Stimulated activated CD8-positive, alpha-beta memory T cell treated with anti-CD3 and anti-CD28 coated beads, Interleukin-12 subunit alpha, Interleukin-12 subunit beta, amount 100 ng/mL, for 24 hours (primary cell): ENCODE data around the gene CELSR3.

ENCODE experiments used
- DNase-seq: peaks from one replicate; pipeline ENCODE4 v3.0.0-alpha.2; 2020; ENCODE audit errors: extremely low read depth

The CELSR3 gene

DNA sequence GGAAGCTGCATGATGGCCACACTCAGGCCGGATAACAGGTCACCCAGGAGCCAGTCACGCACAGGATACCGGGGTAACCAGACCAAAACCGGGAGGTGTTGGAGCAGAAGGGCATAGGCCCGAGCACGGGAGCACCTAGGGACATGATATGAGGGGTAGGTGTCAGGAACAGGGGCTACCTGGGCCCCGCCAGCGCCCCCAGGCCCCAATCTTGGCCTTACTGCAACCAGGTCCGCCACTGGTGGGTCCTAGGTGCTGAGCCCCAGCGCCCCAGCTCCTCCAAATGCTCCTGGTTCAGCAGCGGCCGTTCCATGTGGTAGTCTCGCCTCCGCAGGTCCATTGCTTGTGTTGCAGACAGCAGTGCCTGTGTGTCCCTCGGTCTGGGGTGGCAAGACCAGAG lies 29.4 kb downstream of the CELSR3 start:
- DNase-seq = no peak

DNA sequence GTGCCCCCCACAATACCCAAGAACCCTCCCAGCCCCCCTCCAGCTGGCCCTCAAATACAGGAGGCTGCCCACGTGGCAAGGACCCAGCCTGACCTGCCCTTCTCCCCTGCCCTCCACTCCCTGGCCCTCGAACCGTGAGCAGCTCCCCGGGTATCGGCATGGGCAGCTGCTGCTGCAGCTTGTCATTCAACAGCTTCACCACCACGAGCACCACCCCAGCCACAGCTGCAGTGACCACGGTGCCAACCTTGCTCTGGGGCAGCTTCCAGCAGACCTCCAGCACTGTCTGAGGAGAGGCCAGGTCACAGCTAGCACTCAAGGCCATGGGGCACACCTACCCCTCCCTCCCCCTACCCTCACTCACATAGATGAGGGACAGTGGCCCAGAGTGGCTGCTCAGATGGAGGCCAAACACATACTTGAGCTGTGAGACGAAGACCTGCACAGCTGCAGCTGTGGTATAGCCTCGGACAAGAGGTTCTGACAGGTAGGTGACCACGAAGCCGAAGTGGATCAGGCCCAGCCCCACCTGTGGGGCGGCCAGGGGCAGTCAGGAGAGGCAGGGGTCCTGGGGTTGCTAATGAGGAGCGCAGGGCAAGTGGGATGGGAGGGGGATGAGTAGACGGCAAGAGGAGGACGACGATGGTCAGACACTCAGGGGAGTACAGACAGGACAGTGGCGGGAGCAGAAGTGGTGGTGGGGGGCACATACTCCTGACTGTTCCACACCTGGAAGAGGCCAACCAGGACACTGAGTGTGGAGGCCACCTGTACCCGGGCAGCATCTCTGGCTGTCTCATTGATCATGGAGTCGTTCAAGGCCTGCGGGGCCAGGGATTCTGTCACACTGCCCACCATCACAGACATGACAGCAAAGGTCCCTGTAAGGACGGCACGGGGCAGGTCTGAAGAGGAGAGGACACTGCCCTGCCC lies 30.9 kb downstream of the CELSR3 start:
- no peak for DNase-seq

DNA sequence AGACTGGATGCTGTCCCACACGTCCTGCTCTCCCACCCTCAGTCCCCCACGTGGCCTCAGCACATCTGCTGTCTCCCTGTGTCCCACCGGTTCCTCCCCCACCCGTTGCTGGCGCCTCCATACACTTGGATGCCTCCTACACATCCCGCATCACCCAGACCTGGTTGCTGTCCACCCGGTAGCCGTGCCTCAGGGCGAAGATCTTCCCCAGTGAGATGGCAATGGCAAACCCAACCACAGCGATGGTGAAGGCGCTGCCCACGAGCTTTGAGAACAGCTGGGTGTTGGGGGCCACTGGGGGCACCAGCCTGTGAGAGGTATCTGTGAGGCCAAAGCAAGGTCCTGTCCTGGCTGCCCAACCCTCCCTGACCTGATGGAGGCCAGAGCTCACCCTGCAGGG lies 31.9 kb downstream of the CELSR3 start:
- DNase-seq = no peak

DNA sequence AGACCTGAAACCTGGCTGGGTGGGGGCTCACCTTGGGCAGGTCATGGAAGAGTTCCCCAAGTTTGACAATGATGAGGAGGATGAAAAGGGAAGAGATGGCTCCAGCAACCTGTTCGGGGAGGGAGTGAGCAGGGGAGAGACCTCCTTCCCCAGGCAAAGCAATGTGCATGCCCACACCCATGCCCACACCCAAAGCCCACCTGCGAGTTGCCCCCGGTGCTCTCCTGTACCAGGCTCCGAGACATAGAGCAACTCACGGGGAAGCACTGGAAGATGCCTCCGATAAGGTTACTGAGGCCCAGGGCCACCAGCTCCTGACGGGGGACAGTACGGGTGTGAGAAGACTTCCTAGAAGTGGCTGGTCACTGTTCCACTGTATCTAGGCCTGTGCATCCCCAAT lies 32.3 kb downstream of the CELSR3 start:
- DNase-seq = no peak

DNA sequence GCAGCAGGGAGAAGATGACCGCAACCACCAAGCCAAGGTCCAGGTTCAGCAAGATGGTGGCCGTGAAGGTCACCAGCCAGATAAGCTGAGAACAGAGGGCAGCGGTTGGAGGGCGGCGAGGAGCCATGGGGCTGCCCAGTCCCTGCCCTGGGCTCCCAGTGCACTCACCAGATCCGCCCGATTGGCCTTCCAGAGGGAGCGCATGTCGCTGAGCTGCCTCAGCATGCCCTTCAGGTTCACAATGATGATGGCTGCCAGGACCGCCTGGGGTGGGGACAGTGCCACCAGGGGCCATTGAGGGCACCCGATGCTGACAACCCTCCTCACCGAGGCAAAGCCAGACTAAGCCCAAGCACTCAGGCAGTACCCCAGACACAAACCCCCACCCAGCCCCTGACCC lies 32.8 kb downstream of the CELSR3 start:
- no peak for DNase-seq

DNA sequence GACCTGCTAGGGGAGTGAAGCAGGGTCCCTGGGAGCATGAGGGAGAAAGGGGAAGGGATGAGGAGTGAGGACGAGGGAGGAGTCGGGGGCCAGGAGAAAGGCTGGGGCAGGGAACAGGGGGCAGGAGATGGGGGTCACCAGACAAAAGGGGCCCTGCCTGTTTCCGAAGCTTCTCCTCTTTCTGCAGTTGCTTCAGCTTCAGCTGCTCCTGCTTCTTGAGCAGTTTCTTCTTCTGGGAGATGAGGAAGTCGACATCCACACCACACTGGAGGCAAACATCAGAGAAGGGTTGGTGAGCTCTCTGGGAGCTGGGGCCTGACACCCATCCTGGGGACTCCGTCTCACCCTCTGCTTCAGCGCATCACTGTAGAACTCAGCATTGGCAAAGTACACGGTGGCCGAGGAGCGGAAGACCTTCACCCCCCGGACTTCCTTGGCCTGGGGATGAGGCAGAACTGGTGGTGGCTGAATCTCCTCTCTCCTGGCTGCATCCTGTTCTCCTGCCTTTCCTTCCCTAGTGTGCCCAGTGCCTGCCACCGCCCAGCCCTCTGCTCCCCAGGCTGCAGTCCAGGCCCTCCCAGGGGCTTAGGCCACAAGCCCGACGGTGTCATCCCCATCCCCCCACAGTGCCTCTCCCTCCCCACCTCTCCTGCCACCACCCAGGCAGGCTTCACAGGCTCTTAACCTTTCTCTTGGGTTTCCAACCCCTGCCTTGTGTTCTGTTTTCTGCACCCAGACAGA lies 34.2 kb downstream of the CELSR3 start:
- DNase-seq = no peak

DNA sequence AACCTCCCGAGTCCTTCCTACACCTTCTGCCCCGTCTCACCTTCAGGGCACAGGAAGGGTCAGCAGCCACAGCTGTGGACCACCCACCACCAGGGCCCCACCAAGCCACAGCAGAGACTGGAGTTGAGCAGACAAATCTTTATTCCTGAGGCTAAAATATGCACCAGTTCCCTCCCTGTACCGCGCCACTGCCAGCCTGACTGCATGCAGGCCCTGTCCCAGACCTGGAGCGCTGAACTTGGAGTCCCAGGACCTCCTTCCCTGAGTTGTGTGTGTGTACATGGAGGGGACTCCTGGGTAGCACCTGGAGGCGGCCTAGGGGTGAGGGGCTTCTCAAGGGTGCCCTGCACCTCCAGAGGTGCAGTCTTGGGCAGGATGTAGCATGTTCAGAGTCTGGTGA lies 37.1 kb downstream of the CELSR3 start:
- DNase-seq = no peak

DNA sequence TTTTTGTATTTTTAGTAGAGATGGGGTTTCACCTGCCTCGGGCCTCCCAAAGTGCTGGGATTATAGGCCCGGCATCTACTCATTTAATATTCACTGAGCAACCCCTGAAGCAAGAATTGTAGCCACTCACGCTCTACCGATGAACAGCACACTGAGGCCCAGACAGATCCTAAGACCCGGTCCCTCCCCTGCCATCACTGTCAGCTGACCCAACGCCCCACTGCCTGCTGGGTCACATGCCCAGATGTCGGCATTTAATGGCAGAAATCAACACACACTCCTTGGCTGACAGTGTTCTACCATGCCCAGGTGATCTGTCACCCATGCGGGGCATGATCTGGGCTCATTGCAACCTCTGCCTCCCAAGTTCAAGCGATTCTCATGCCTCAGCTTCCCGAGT lies 37.9 kb downstream of the CELSR3 start:
- no peak for DNase-seq

DNA sequence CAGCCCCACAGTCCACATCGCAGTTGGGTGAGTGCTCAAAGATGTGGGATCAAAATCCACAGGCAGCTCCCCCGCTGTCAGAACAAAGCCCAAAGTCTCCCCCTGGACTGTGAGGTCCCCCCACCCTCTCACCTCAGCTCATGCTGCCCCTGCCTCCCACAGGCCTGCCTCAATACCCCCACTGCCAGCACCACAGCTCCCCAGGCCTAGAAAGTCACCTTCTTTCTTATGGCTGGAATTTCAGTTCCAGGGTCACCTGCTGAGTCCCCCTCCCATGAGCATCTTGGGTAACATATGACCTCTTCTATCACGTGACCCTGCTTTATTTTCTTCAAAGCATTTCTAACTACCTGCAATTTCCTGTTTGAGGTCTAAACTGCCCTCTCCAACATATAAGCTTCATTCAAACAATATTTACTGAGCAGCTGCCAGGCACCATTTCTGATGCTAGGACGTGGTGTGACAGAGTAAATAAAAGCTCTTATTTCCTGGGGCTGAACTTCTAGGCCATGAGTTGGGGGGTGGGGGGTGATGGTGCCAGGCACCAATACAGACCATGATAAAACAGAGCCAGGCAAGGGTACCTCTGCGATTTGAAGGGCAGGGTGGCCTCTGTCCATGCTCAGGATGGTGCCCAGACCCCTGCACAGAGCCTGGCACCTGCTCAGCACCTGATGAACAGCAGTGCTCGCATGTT lies 38.7 kb downstream of the CELSR3 start:
- no peak for DNase-seq

DNA sequence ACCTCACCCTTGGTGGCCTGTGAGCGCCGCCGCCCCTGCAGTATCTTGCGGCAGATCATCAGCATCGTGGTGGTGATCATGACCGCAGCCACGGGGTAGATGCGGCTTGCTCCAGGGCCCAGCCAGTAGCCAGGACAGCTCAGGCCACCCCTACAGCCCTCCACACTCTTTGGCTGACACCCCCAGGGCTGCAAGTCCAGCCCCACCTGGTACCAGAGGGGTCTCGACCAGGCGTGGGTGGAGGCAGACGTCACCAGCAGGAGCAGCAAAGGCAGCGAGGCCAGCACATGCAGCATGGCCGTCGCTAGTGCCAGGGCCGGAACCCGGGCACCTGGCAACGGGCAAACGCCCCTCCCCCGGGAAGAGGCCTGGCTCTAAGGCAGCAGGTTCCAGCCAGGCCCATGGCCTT lies 41.2 kb downstream of the CELSR3 start, which contains the start of gene TMEM89:
TSS of gene TMEM89 (minus strand) at position 309 of the 409 bp plus-strand sequence. CDS start at position 296, 13 bp downstream.
- DNase-seq = no peak

DNA sequence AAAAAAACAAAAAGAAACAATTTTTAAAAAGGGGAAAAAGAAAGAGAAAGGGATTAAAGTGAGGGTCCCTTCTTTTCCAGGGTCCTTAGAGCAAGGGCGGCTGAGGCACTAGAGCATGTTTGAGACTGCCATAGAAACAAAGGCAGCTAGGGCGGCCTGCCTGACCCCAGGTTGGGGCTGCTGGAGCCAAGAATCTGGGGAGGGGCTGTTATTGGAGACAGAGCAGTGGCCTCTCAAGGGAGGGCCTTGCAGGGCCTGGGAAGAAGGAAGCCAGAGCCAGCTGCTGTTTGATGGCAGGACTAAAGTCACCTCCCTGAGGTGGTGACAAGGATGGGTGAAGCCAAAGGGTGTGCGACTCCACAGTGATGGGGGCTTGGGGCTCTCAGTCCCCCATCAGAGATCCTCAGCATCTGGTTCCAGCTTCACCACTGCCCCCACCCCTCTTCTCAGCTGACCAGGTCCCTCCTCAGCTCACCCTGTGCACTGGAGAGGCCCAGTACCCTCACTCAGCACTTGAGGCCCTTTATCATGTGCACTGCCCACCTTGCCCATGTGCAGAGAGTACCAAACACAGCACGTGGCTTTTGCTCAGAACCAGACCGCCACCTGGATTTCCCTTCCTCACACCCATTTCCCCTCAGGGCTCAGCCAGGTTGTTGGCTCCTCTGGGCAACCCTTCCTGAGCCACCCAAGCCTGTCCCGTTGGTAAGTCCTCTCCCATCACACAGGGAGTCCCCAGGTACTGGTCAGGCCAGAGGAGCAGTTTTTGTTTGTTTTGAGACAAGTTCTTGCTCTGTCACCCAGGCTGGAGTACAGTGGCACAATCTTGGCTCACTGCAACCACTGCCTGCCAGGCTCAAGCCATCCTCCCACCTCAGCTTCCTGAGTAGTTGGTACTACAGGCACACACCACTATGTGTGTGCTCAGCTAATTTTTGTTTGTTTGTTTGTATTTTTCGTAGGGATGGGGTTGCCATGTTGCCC lies 42.9 kb downstream of the CELSR3 start:
- no peak for DNase-seq

DNA sequence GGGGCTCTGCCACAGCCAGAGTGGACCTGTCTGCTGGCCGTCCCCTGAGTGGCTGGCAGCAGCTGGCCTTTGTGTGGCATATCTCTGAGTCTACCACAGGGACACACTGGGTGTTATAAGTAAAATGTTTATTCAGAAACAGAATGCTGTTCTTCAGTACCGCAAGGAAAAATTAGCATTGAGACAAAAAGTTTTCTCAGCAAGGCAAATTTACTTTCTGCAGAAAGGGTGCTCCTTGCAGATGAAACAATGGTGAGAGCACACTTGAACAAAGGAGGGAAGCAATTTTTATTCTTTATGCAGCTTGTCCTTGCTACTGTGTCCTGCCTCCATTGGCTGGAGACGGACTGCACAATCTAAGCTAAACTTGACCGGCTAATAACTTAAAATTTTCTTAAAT lies 45.1 kb downstream of the CELSR3 start:
- DNase-seq = no peak

DNA sequence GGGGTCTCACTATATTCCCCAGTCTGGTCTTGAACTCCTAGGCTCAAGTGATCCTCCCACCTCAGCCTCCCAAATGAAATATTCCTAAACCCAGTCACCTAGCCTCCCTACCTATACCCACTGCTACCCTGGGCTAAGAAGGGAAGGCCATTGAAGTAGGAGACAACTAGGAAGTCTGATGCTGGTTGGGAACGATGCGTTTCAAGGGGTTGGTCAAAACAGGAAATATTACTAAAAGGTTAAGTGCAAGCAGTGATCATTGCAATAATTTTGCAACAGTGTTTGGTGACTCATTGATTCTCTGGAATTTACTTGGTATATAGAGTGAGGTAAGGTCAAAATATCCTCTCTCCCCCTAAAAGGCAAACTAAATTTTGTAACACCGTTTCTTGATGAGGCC lies 48.6 kb downstream of the CELSR3 start:
- DNase-seq = no peak

DNA sequence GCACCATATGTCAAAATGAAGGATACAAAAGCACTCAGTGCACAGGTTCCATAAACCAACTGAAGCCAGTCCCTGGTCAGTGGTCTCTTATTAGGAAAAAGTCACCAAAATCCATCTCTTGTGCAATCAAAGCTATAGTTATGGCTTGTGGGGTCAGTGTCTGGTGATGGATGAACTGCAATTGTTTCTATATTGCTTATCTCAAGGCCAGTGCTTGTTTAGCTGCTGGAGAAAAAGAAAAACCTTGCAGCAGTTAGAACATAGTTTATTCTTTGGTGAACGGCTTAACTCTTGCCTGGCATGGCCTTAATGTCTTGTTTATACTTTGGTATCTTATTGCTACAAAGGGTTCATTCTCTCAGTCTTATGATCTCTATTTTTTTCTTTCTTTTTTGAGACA lies 50.4 kb downstream of the CELSR3 start:
- no peak for DNase-seq

DNA sequence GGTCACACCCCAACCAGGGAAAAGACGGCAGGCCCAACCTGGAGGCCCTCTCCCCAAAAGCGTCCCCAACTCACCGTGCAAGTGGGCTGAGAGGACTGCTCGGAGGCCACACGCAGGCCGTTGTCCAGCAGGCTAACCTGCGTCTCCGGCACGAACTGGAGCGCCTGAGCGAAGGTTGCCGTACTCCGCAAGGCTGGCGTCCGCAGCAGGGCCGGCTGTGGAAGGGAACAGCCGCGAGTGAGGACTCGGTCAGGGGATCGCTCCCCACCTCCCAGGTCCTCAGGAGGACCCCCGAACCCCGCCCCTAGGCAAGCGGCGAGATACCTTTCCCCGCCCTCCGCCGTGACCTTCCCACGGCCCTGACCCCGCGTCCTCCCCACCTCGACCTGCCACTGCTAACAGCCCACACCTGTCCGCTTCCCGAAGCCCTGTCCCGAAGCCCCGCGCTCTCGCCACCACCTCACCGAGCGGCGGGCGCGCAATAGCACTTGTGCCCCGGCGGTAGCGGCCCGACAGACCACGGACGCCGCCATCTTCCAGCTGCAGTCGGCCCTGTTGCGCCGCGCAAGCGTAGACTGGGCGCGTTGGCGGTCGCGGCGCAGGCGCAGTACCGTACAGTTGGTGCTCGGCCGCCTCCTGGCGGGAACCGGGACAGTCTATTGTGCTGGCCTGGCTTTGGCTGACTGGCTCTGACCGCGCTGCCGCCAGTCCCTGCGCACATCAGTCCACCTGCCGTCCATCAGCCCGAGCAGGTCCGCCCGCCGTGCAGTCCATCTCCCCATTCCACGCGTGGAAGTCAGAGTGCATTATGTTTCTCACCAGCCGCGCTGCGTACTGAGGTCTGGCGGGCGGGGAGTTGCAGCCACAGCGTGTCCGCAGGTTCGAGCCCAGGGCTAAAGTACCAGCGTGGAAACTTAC lies 53.3 kb downstream of the CELSR3 start, which contains the start of gene UQCRC1:
TSS of gene UQCRC1 (minus strand) at position 559 of the 918 bp plus-strand sequence. CDS start at position 533, 26 bp downstream.
- DNase-seq = peak; percentile 78

DNA sequence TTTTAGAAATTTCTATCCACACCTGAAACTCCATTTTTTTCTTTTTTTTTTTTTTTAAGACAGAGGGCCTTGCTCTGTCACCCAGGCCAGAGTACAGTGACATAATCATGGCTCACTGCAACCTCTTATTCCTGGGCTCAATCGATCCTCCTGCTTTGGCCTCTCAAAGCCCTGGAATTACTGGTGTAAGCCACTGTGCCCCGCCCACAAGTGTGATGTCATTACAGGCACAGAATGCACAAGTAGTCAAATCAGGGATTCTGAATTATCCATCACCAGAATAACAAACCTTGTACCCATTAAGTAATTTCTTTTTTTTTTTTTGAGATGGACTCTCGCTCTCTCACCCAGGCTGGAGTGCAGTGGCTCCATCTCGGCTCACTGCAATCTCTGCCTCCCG lies 55.2 kb downstream of the CELSR3 start:
- no peak for DNase-seq

DNA sequence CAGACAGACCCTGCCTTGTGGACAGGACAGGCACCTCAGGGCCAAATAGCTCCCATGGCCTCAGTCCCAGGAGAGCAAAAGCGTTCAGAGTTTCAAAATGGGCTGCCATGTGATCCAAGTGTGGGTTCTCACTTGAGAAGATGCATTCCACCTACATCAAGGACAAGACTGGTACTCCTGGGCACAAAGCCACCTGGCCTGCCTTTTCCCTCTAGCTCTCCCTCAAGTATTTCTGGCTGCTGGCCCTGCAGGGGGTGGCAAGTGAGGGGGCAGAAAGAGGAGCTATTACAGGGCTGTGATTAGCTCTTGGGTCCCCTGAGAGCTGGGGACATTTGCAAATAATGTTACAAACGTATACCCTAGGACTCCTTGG lies 61.1 kb downstream of the CELSR3 start:
- no peak for DNase-seq

DNA sequence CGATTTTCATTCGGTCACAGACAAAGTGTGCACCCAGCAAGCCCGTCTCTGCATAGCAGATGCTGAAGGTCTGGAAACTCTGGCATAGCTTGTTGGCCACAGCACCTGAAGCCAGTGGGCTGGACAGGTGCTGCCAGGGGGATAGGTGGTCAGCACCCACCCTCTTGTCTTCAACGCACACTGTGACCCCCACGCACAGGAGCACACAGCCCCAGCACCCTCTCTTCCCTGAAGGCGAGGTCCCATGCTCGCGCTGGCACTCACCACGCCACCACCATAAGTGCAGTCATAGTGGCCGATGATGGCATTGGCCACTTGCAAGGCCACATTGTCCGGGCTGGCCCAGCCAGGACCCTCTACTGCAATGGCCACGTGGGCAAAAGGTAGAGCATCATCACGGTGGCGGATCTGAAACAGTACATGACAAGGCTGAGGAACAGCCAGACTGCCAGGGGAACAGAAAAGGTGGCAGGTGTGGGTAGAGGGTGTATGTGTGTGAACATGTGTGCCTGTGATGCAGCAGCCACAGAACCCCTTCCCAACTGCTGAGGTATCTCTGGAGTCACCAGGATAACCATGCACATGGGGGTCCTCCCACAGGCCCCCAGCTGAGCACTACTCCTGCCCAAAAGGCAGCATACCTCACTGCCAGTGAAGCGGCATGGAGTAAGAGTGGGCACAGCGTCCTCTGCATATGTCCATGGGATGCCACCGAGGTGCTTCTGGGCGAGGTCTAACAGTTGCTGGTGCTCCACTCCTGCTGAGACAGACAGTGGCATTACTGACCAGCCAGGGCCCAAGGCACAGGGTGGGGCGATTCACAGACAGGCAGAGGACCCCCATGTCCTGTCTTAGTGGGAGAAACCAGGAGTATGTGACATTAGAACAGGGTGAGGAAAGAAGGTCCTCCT lies 61.7 kb downstream of the CELSR3 start:
- no peak for DNase-seq
